ENCODE data around the gene OR2A2. TPM values are rescaled to one million over a fixed set of nuclear protein-coding genes. Genes with fewer than 3 reads are reported as not detected.

The OR2A2 gene
- not detected for total RNA-seq (ENCODE audit: unreplicated experiment)
- long read RNA-seq, result 0 reads

- Mint-ChIP-seq H3K4me1 (ENCODE audit: unreplicated experiment) (no peaks in the 10 kb centered on the region), H3K36me3 (ENCODE audit: low read depth, unreplicated experiment) (no peaks in the 10 kb centered on the region), H3K4me3 (ENCODE audit: unreplicated experiment) (no peak within 1 kb of the TSS), H3K9me3 (ENCODE audit: unreplicated experiment) (no peaks in the 10 kb centered on the region), H3K27me3 (ENCODE audit: unreplicated experiment) (no peaks in the 10 kb centered on the region), H3K27ac (ENCODE audit: unreplicated experiment) (no peak within 1 kb of the TSS)
- DNase-seq (ENCODE audit: low spot score), result no peak
- TF ChIP-seq CTCF (IDR thresholded peaks at IDR 0.05; ENCODE audit: unreplicated experiment), result no peak
These were observed at the start of gene OR2A2 for GRCh38 chr7:144109283-144109682. Gene OR2A2 (plus strand): TSS chr7:144109583. CDS start chr7:144109583, 0 bp downstream.

GRCh38 chr7:144063710-144064109 lies 45.7 kb upstream of the OR2A2 start:
- DNase-seq (ENCODE audit: low spot score), result no peak
- no peaks in the 10 kb centered on the region for H3K9me3 Mint-ChIP-seq (ENCODE audit: unreplicated experiment)
- no peak overlapping the region for H3K27ac Mint-ChIP-seq (ENCODE audit: unreplicated experiment)
- TF ChIP-seq CTCF (IDR thresholded peaks at IDR 0.05; ENCODE audit: unreplicated experiment), result peak; percentile 71
- no peak overlapping the region for H3K4me3 Mint-ChIP-seq (ENCODE audit: unreplicated experiment)
- H3K27me3 Mint-ChIP-seq (ENCODE audit: unreplicated experiment), result no peaks in the 10 kb centered on the region
- no peaks in the 10 kb centered on the region for H3K4me1 Mint-ChIP-seq (ENCODE audit: unreplicated experiment)
- no peaks in the 10 kb centered on the region for H3K36me3 Mint-ChIP-seq (ENCODE audit: low read depth, unreplicated experiment)

GRCh38 chr7:144069511-144069910 lies 39.9 kb upstream of the OR2A2 start, which contains the start of gene OR2A25:
Gene OR2A25 (plus strand): TSS chr7:144069811. CDS start chr7:144074220, 4,409 bp downstream.
- H3K27ac Mint-ChIP-seq (ENCODE audit: unreplicated experiment), result no peak within 1 kb of the TSS
- no peaks in the 10 kb centered on the region for H3K9me3 Mint-ChIP-seq (ENCODE audit: unreplicated experiment)
- no peak for DNase-seq (ENCODE audit: low spot score)
- no peak for TF ChIP-seq CTCF (IDR thresholded peaks at IDR 0.05; ENCODE audit: unreplicated experiment)
- no peaks in the 10 kb centered on the region for H3K27me3 Mint-ChIP-seq (ENCODE audit: unreplicated experiment)
- no peaks in the 10 kb centered on the region for H3K4me1 Mint-ChIP-seq (ENCODE audit: unreplicated experiment)
- H3K36me3 Mint-ChIP-seq (ENCODE audit: low read depth, unreplicated experiment), result no peaks in the 10 kb centered on the region
- no peak within 1 kb of the TSS for H3K4me3 Mint-ChIP-seq (ENCODE audit: unreplicated experiment)

GRCh38 chr7:144069953-144070352 lies 39.4 kb upstream of the OR2A2 start:
- Mint-ChIP-seq H3K27me3 (ENCODE audit: unreplicated experiment) (no peaks in the 10 kb centered on the region), H3K4me1 (ENCODE audit: unreplicated experiment) (no peaks in the 10 kb centered on the region), H3K9me3 (ENCODE audit: unreplicated experiment) (no peaks in the 10 kb centered on the region), H3K27ac (ENCODE audit: unreplicated experiment) (no peak overlapping the region), H3K36me3 (ENCODE audit: low read depth, unreplicated experiment) (no peaks in the 10 kb centered on the region), H3K4me3 (ENCODE audit: unreplicated experiment) (no peak overlapping the region)
- DNase-seq (ENCODE audit: low spot score), result no peak
- TF ChIP-seq CTCF (IDR thresholded peaks at IDR 0.05; ENCODE audit: unreplicated experiment), result no peak

- Mint-ChIP-seq H3K36me3 (ENCODE audit: low read depth, unreplicated experiment) (no peaks in the 10 kb centered on the region), H3K4me1 (ENCODE audit: unreplicated experiment) (no peaks in the 10 kb centered on the region), H3K4me3 (ENCODE audit: unreplicated experiment) (no peak overlapping the region), H3K27ac (ENCODE audit: unreplicated experiment) (no peak overlapping the region), H3K9me3 (ENCODE audit: unreplicated experiment) (no peaks in the 10 kb centered on the region), H3K27me3 (ENCODE audit: unreplicated experiment) (no peaks in the 10 kb centered on the region)
- no peak for TF ChIP-seq CTCF (IDR thresholded peaks at IDR 0.05; ENCODE audit: unreplicated experiment)
- DNase-seq (ENCODE audit: low spot score), result no peak
These were observed 35.0 kb upstream of the OR2A2 start for GRCh38 chr7:144074374-144074773.

Measured in endothelial cell (in vitro differentiated cells).